ENCODE measurements around the gene BAAT. TPM values are rescaled to one million over a fixed set of nuclear protein-coding genes. Genes with fewer than 3 reads are reported as not detected.
"Not testable (repeated sequence)": the region's sequence is repeated elsewhere in the genome, so short reads cannot be mapped to it uniquely, and the experiment has no call there.

Gene BAAT
- total RNA-seq, 1 experiment from 2014 or later = not detected

GRCh38 chr9:101333926-101334702, 50.7 kb downstream of the BAAT start:
- no peak for DNase-seq (ENCODE audit: low read depth)
- in situ Hi-C loops (cut with HindIII; ENCODE audit: low pct_unique_long_range_greater_than_20kb, low sequenced_read_pairs) = no loop called here

- DNase-seq (ENCODE audit: low read depth) = no peak
- in situ Hi-C loops (cut with HindIII; ENCODE audit: low pct_unique_long_range_greater_than_20kb, low sequenced_read_pairs) = no loop called here
Observed at GRCh38 chr9:101333490-101333889, 51.3 kb downstream of the BAAT start.

GRCh38 chr9:101332362-101332761, 52.4 kb downstream of the BAAT start:
- DNase-seq (ENCODE audit: low read depth) = no peak
- in situ Hi-C loops (cut with HindIII; ENCODE audit: low pct_unique_long_range_greater_than_20kb, low sequenced_read_pairs) = no loop called here

GRCh38 chr9:101327422-101327909, 57.3 kb downstream of the BAAT start:
- DNase-seq (ENCODE audit: low read depth); in situ Hi-C loops (cut with HindIII; ENCODE audit: low pct_unique_long_range_greater_than_20kb, low sequenced_read_pairs): not testable (repeated sequence)

- in situ Hi-C loops (cut with HindIII; ENCODE audit: low pct_unique_long_range_greater_than_20kb, low sequenced_read_pairs) = no loop called here
- DNase-seq (ENCODE audit: low read depth) = no peak
Observed at GRCh38 chr9:101326501-101326900, 58.3 kb downstream of the BAAT start.

GRCh38 chr9:101326035-101326434, 58.8 kb downstream of the BAAT start:
- no peak for DNase-seq (ENCODE audit: low read depth)
- in situ Hi-C loops (cut with HindIII; ENCODE audit: low pct_unique_long_range_greater_than_20kb, low sequenced_read_pairs) = no loop called here

- no peak for DNase-seq (ENCODE audit: low read depth)
- in situ Hi-C loops (cut with HindIII; ENCODE audit: low pct_unique_long_range_greater_than_20kb, low sequenced_read_pairs) = no loop called here
Observed at GRCh38 chr9:101325053-101325452, 59.8 kb downstream of the BAAT start.

- in situ Hi-C loops (cut with HindIII; ENCODE audit: low pct_unique_long_range_greater_than_20kb, low sequenced_read_pairs) = no loop called here
- DNase-seq (ENCODE audit: low read depth) = no peak
Observed at GRCh38 chr9:101324245-101324804, 60.5 kb downstream of the BAAT start.

- in situ Hi-C loops (cut with HindIII; ENCODE audit: low pct_unique_long_range_greater_than_20kb, low sequenced_read_pairs) = no loop called here
- DNase-seq (ENCODE audit: low read depth) = no peak
Observed at GRCh38 chr9:101323129-101323528, 61.7 kb downstream of the BAAT start.

- in situ Hi-C loops (cut with HindIII; ENCODE audit: low pct_unique_long_range_greater_than_20kb, low sequenced_read_pairs) = no loop called here
- no peak for DNase-seq (ENCODE audit: low read depth)
Observed at GRCh38 chr9:101317735-101318134, 67.1 kb downstream of the BAAT start.

GRCh38 chr9:101315112-101315450, 69.7 kb downstream of the BAAT start:
- in situ Hi-C loops (cut with HindIII; ENCODE audit: low pct_unique_long_range_greater_than_20kb, low sequenced_read_pairs) = no loop called here
- DNase-seq (ENCODE audit: low read depth) = no peak

GRCh38 chr9:101312661-101313060, 72.1 kb downstream of the BAAT start:
- in situ Hi-C loops (cut with HindIII; ENCODE audit: low pct_unique_long_range_greater_than_20kb, low sequenced_read_pairs) = no loop called here
- DNase-seq (ENCODE audit: low read depth) = no peak

GRCh38 chr9:101311758-101312420, 72.9 kb downstream of the BAAT start:
- in situ Hi-C loops (cut with HindIII; ENCODE audit: low pct_unique_long_range_greater_than_20kb, low sequenced_read_pairs) = no loop called here
- peak; percentile 36 for DNase-seq (ENCODE audit: low read depth)

- in situ Hi-C loops (cut with HindIII; ENCODE audit: low pct_unique_long_range_greater_than_20kb, low sequenced_read_pairs) = no loop called here
- no peak for DNase-seq (ENCODE audit: low read depth)
Observed at GRCh38 chr9:101311191-101311590, 73.6 kb downstream of the BAAT start.

Other genes starting within 250 kb of the BAAT start
- gene MRPL50, start 13.6 kb upstream of the BAAT start, total RNA-seq (2014; rRNA removed; shearing (Covaris generic); ENCODE audit: low replicate concordance) = 10.1 and 11.8 TPM in 2 replicates
- gene ZNF189, start 13.8 kb upstream of the BAAT start, total RNA-seq (2014; rRNA removed; shearing (Covaris generic); ENCODE audit: low replicate concordance) = 7.5 and 11.0 TPM in 2 replicates
- gene ALDOB, start 50.8 kb upstream of the BAAT start, total RNA-seq (2014; rRNA removed; shearing (Covaris generic); ENCODE audit: low replicate concordance) = not detected in 2 replicates
- 8.9 and 9.4 TPM in 2 replicates for gene RNF20, start 148.8 kb upstream of the BAAT start, total RNA-seq (2014; rRNA removed; shearing (Covaris generic); ENCODE audit: low replicate concordance)
- gene PPP3R2, start 210.0 kb upstream of the BAAT start, total RNA-seq (2014; rRNA removed; shearing (Covaris generic); ENCODE audit: low replicate concordance) = not detected in 2 replicates

Data from Caki2 (cell line).